Measurements from ENCODE around the gene KAT2A.

KAT2A gene

DNA sequence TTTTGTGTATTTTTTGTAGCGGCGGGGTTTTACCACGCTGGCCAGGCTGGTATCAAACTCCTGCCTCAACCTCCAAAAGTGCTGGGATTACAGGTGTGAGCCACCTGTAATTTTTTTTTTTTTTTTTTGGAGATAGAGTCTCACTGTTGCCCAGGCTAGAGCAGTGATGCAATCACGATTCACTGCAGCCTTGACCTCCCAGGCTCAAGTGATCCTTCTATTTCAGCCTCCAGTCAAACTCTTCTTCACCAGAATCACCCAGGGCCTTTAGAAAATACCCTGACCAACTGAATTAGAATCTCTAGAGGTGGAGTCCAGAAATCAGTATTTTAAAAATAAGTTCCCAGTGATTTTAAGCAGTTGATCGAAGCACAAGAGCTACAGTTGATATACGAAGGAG lies 14.0 kb upstream of the KAT2A start:
- DNase-seq, result no peak

DNA sequence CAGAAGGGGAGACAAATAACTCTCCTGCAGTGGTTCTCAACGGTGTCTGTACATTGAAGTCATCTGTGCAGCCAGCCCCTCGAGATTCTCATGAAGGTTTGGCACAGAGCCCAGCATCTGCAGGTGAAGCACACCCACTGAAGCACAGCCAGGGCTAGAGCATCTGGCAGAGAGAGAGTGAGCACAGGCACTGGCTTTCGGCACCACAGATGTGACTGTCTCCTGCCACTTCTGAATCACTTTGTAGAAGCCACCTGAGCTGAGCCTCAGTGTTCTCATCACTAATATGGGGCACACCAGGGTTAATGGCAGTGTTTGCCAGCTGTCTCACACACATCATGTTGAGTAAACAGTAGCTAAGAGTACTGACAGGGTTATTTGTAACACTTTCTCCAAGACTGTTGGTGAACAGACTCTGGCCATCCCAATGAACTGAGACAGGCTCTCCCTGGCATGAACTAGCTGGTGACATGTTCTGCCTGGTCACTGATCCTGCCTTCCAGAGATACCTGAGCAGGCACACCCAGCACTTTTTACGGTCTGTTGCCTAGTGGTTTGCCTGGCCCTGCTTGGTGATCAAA lies 12.4 kb upstream of the KAT2A start:
- DNase-seq, result no peak

DNA sequence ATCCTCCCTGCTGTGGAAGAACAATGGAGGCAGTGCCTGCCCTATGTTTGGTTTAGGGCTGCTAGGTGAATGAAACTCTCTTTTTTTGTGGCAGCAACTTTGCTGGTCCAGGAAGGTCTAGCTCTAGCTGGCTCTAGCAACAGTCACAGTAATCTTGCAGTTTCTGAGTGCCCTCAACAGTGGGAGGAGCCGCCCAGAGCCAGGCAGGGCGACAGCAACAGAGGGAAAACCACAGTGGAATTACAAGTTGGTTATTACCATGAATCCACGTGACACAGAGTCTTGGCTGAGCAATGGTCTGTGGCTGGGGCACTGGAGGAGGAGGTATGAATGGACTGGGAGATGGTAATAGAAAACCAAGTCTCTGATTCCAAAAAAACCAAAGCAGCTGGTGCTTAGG lies 11.8 kb upstream of the KAT2A start:
- DNase-seq, result peak; percentile 10 to 16

DNA sequence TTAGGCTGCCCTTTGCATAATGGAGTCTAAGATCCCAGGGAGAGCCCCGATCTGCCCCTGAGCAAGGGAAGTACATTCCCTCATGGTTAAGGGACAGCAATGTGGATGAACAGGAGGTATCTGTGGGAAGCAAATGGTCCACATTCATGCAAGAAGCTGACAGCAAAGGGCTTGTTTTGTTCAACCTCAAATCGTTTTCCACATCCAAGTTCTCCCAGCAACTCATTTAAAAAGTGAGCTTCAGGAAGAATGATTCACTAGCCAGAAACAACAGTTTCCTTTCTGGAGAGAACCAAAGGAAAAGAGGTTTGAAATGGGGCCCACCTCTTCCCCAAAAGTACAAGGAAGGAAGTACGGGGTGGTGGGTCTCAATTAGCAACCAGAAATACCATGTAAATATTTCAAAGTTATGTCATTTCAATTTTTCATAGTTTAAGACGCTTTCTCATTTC lies 10.8 kb upstream of the KAT2A start:
- peak in 1 of 2 donors; percentile 25 for DNase-seq

DNA sequence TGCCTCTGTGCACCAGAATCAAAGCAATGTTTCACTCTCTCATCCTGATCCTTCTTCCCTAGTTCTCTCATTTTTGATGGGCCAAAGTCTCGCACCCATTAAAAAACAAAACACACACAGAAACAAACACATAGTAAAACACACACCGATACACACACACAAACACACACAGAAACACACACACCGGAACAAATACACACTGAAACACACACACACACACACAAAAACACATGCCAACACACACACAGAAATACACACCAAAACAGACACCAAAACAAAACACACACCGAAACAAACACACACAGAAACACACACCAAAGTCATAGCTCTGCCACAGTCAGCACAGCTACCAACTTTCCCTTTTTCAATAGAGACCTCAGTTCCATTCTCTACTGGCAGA lies 10.1 kb upstream of the KAT2A start:
- no peak for DNase-seq

DNA sequence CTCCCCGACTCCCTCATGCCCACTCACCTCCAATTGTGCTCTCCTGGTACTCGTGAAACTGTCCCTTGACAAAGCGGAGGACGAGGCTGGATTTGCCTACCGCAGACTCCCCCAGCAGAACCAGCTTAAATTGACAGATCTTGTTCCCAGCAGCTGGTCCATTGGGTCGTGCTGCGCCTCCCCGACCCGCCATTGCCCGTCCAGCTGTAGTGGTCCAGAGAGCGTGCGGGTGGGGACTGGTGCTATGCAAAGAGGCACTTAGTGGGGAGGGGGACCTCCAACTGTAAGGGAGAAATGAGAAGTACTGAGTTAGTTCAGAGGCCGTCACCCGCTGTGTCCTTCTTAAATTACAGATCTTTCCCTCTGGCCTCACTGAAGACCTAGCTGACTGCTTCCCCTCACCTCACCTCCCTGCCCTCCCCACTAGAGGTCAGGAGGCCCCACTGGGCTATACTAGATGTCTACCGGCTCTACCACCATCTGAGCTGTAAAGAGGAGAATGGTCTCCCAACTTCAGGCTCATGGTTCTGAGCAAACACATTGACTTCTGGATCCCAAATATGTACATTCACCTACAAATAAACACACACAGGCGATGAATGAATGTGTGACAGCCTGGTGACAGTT lies 9.3 kb upstream of the KAT2A start:
- DNase-seq, result no peak

DNA sequence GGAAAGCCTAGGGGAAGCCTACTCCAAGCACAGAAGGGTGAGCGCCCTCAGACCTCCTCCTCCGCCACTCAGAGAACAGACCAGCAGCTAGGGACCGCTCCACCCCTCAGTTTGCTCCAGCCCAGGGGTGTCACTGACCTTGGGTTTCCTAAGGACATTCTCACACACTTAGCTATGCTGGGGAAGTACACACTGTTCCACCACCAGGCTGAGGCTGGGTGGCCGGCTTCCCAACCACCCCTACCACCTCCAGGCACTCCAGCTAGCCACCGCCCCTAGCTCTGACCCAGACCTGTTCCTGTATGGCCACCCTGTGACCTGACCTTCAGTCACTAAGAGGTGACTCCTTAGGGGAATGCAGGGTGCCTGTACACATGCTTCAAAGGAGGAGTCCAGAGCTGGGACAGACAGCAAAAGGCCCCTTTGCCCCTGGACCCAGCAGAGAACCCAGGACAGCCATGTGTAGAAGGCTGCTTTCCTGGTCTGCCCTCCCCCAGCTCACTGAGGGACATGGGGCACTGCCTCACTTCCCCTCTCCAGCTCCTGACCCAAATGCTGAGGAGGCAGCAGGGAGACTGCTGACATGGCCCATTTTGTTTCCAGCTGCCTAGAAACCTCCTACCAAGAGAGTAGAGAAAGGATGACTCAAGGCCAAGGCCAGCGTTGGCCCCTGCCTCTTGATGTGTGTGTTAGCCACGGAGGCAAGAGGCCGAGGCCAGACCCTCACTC lies 8.1 kb upstream of the KAT2A start:
- no peak for DNase-seq

DNA sequence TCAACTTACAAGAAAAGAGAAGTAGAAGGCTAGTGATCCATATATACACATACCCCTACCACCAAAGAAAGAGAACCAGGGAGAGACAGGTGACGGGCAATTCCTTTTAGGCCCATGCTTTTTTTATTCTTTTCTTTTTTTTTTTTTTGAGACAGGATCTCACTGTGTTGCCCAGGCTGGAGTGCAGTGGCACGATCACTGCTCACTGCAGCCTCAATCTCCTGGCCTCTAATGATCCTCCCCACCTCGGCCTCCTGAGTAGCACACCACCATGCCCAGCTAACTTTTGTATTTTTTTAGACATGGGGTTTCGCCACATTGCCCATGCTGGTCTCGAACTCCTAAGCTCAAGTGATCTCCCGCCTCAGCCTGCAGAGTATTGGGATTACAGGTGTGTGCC lies 6.2 kb upstream of the KAT2A start:
- DNase-seq, result no peak

DNA sequence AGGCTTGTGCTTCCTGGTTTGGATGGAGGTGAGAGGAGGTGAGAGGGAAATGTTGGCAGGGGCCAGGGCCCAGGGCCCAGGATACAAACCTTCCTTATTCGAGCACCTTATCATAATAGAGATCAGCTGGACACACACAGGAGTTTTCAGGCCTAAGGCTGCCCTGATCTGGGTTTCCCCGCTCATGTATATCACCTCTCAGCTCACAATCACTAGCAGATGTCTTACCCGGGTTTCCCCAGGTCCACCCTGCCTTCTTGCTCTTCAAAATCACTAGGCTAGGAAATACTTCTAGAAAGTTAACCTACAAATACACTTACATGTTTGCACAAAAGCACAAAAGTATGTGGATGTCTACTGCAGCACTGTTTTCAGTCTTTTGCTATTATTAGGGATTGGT lies 5.7 kb upstream of the KAT2A start:
- DNase-seq, result no peak

DNA sequence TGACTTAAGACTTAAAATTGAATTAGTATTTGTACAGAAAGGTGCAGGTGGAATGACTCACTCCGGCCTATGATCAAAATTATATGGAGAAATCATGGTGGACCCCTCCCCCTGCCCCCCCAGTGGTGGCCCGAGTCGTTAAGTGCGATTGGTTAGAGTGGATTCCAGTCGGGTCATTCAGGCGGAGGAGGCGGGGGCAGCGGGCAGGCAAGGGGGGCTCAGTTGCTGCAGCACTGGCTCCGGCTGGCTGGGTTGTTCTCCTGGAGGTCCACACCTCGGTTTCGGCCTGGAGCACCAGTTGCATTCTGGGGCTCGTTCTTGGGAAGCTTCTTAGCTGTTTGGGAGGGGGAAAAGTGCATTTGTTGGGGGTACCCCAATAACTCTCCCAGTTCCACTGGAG lies 4.4 kb upstream of the KAT2A start:
- DNase-seq, result no peak

DNA sequence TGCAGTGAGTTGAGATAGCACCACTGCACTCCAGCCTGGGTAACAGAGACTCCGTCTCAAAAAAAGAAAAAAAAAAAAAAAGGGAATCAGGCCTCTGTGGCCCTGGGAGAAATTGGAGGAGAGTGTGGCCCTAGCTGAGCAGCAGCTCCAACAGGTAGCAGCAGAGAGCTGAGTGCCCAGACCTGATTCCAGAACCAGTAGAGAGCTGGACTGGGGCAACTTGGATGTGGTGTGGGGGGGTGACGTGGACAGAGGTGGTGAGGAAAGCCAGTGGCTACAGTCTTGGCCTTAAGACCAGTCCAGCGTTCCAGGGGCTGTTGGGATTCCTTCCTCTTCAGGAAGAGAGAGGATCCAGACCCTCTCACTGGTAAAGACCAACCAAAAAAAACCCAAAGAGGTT lies 3.1 kb upstream of the KAT2A start:
- DNase-seq, result no peak

DNA sequence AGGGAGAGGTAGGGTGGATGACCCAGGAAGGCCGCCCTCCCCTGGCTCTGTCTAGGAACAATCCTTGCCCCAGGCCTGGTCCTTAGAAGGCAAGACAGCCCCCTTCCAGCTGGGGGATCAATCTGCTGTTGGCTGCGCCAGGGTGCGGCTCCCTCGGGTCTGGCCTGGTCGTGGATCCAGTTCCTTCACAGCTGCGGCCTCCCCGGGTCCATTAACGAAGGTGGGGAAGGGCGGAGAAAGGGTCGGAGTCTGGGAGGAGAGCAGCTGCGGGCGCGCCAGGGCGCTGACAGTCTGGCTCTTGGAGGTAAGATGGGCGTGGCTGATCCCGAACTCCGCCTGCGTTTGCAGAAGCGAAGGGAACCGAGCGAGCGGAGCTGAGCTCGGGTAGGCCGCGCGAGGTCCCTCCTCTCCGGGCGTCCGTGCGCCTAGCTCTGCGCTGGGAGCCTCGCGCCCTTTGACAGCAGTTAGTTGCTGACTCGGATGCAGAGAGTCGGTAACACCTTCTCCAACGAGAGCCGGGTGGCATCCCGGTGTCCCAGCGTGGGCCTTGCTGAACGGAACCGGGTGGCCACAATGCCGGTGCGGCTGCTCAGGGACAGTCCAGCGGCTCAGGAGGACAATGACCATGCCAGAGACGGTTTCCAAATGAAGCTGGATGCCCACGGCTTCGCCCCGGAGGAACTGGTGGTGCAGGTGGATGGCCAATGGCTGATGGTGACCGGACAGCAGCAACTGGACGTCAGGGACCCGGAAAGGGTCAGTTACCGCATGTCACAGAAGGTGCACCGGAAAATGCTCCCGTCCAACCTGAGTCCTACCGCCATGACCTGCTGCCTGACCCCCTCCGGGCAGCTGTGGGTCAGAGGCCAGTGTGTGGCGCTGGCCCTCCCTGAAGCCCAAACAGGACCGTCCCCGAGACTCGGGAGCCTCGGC lies 1.5 kb upstream of the KAT2A start, which contains the start of gene HSPB9:
TSS of gene HSPB9 (plus strand) at position 434 of the 933 bp plus-strand sequence. CDS start at position 481, 47 bp downstream.
- no peak for DNase-seq

DNA sequence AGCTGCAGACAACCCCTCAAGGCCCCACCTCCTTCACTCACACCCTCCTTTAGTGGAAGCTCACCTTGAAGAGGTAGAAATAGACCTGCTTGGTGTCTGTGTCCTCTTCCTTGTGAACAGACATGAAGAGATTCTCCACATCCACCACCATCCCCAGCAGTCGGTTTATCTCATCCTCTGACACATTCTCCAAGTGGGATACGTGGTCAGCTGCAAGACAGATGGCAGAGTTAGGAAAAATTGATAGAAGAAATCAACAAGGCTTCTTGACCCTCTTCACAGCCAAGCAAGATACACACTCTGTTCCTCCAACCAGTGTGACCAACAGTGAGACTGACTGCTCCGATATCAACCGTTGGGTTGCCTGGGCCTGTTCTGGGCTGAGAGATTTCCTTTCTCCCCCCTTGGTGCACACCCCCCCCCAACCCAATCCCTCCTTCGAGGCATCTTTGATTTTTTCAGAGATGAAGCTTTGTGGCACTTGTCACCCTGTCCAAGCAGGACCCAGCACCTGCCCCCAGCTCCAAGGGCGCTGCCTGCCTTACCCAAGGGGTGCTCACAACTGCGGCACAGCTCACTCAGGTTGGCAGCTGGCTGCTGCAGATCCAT lies 902 bp downstream of the KAT2A start:
- no peak for DNase-seq

DNA sequence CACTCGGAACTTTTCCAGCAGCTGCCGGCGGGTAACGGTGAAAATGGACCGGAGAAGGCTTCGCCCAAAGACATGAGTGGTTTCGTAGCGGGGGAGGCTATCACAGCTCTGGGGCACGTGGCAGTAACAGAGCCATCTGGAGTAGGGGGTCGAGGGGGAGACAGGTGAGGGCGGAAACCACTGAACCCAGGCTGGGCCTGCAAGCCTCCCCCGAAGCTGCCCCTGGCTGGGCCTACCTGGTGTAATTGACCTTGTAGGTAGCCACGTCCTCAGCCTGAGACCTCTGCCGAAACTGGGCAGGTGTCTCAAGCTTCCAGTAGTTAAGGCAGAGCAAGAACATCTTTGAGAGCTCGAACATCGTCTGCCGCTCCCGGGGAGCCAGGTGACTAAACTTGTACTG lies 1.9 kb downstream of the KAT2A start:
- DNase-seq, result no peak

DNA sequence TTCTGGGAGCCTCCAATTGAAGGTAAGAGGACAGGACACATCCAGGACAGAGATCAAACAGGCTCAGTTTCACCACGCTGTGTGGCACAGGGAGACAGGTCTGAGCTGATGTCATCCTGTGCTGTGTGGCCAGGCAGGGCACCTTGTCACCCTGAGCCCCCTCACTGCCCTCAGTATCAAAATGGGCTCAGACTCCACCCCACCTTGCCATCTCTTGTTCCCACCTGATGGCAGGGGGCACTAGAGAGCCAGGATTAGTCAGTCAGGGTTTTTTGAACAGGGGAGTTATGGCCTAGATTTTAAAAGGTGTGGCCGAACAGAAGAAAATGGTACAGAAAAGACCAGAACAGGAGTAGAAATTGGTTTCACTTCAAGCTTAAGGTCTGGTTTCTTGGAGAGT lies 2.6 kb downstream of the KAT2A start:
- no peak for DNase-seq

DNA sequence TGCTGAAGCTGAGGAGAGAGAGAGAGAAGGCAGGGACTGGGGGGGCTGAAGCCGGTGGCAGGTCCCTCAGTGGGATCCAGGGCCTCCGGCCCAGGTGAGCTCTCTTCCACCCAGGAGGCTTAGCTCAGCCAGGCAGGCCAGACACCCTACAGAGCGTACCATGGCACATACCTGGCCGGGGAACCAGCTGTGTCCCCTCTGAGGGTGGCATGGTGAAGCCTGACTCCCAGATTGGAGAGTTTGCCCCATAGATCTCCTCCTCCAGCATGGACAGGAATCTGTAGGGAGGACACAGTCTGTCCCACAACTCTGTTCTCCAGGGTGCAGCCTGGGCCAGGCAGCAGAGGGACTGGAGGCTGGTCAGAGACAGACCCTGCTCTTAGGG lies 3.0 kb downstream of the KAT2A start:
- no peak for DNase-seq

DNA sequence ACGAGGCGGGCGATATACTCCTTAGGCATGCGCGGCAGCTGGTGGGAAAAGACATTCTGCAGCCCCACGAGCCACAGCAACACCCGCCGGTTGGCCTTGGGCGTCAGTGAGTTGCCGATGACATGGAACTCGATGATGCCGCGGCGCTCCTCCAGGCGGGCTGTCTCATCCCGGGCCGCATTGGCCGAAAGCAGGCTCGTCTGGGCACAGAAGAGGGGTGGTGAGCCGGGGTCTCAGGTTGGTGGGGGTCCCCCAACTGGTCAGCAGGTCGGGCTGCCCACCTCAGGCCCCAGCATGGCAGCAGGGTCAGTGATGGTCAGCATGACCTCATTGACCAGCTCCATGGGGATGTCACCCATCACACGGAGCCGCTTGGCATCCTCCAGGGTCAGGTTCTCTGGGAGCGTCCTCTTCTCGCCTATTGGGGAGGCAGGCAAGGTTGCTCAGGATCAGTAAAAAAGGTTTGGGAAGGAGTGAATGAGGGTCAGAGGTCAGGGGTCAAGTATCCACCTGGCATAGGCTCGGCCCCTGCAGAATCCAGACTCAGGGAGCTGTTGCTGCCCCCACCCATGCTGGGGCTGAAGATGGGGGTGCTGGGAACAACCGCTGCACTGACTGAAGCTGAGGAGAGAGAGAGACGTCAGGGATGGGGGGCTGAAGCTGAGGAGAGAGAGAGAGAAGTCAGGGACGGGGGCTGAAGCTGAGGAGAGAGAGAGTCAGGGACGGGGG lies 3.6 kb downstream of the KAT2A start:
- DNase-seq, result no peak

DNA sequence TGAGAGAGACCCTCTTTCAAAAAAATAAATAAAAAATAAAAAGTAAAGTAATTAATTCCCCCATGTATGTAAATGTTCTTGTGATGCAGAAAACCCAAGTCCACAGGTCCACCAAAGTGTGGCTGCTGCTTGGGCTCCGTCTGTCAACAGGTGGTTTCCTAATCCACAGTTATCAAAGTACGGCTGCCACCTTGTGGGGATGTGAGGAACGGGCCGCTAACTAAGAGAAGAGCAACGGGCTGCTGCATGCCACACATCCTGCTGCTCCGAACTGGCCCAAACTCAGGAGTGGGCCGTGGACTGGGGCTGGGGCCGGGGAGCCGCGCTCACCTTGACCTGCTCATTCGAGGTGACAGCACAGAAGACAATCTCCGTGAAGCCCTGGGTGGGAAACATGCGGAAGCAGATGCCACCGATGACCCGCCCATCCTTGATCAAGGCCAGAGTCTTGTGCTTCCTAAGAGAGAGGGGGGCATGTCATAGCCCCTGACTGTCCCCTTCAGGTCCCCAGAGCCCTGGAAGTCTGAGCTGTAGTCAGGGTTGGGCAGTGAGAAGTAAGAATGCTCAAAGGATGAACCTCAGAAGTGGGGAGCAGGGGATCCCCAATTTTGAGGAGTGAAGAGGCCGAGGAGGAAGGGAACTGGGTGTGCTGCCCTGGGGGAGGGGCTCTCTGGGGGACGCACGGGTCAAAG lies 4.3 kb downstream of the KAT2A start:
- peak; percentile 27 to 77 for DNase-seq

DNA sequence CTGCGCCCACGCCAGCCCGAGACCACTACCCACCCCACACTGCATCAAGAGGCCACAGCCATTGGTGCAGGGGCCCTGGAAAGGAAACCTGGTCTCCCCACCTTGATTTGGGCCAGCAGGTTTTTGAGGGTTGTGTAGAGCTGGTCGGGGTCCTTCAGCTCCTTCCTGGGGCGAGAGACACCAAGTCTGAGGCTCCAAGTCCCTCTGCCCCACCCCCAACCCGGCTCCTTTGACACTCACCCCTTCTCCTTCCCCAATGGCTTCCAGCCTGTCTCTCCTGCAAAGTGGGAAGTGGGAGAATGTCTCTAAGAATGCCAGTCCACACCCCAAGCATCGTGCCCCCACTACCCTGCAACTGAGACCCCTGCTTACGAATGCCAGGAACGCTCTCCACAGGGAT lies 7.0 kb downstream of the KAT2A start:
- no peak for DNase-seq

DNA sequence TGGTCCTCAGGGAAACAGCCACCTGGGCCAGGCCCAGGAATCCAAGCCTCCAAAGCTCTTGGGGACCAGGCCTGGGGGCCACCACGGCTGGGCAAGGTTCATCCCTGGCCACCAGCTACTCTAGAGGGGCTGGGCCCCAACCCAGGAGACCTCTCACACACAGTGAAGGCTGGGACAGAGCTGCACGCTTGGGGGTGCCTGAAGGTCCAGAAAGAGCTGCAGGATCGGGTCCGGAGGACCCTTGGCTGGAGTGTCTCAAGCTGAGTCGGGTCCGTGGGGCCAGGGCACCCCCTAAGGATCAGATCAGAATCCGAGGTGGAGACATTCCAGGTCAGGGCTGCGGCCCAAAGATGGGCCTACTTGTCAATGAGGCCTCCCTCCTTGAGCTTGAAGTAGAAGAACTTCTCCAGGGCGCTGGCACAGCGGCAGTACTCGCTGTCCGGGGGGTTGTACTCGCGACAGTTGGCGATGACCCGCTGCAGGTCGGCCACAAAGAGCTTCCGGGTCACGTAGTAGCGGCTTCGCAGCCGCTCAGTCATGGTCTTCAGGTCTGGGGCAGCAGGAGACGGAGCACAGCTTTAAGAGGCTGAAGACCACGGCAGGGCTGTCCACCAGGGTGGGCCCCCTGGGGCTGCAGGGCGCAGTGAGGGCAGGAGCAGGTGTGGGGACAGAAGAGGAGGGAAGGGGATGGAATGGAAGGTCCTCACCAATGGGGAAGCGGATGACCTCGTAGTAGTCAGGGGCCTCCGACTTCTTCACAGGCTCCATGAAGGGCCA lies 7.7 kb downstream of the KAT2A start:
- no peak for DNase-seq

Data from bone marrow (tissue), 2 donors.